Nucleus accumbens (tissue), 56 donors: ENCODE data around the gene MTPN.
A peak's percentile ranks its signal among the peaks of the same experiment; 100 is the strongest.

ENCODE experiments used
- DNase-seq, 56 donors: peaks; one replicate each; lab custom pipeline; 2025; lab: John Stamatoyannopoulos, UW

The MTPN gene, protein sequence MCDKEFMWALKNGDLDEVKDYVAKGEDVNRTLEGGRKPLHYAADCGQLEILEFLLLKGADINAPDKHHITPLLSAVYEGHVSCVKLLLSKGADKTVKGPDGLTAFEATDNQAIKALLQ

DNA sequence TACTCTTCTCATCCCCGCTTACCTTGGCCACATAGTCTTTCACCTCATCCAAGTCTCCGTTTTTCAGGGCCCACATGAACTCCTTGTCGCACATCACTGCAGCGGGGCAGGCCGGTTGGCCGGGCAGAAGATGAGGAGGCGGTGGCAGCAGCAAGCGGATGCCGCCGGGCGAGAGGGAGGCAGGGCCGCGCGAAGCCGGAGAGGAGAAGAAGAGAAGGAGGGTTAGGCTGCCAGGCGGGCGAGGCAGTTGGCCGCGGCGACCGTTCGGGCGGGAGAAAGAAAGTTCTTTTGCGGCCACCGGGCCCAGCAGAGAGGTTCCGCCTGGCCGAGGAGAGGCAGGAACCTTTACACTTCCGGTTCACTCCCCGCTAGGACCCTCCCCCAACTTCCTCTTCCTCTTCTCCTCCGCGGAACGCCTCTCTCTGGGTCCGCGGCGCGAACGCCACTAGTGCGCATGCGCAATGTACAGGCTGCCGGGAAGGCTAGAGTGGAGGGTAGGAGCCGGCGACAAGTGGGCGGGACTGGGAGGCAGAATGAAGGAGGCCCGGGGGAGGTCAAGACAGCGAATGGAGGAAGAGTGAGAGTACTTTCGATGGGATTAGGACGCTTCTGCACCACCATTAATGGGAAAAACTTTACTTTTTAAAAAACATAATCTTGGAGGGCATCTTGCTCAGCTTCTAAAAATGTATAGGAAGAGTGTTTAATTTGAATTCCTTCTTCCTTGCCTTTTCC is at the start of gene MTPN:
TSS of gene MTPN (minus strand) at position 353 of the 735 bp plus-strand sequence. CDS start at position 94, 259 bp downstream.
- peak; percentile 24 to 99 (median 94) for DNase-seq

DNA sequence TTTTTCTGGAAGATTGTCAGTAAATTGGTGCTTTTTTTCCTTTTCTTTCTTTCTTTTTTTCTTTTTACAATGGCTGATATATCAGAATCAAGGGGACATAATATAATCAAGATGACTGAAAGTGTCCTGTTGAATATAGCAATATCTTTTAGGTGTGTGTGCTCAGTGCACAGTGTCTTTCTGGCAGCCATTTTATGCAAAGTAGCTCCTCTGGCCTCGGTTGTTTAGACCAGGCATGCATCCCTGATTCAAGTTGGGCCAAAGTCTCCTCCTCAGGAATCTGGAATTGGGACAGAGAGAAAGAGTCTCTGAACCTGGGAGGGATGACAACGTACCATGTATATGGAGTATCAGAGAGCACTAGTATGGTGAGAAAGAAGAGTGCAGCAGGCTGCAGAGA is 49.0 kb upstream of the MTPN start:
- no peak for DNase-seq

DNA sequence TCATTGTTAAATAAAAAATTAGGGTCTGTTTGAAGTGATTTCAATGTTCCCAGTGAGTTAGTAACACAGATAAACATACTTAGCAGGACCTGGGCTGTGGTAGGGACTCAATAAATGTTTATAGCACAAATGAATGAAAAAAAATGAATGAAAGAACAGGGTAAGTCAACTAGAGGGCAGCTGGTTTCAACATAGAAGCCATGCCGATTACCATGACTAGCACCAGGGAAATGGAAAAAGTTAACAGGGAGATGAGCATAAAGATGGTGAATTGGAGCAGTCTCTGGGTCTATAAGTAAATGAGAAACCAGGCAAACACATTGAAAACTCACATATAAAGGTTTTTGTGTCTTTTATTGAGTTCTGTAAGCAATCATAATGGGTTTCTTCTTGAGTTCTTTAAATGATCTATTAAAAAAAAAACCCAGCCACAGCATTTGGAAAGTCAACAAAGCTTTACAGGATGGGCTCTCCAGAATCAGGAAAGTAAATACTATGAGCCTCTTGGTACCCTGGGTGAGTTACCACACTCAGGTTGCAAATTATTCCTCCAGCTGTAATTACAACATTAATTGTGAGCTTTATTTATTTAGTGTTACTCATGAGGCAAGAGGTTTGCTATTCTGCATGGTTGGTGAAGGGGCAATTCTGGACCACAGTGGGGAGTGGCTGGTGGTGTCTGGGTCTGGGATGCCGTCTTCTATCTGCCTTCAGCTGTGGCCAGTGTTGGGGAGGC is 46.1 kb upstream of the MTPN start:
- no peak for DNase-seq

DNA sequence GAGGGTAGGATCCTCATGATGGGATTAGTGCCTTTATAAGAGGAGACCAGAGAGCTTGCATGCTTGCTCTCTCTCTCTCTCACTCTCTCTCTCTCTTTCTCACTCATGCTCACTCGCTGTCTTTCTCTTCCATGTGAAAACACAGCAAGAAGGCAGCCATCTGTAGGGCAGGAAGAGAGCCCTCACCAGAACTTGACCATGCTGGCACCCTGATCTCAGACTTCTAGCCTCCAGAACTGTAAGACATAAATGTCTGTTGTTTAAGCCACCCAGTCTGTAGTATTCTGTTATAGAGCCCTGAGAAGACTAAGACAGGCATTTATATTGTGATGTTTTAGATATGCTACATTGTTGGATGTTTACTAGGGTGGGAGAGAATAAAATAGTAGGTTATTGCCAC is 43.4 kb upstream of the MTPN start:
- no peak for DNase-seq

DNA sequence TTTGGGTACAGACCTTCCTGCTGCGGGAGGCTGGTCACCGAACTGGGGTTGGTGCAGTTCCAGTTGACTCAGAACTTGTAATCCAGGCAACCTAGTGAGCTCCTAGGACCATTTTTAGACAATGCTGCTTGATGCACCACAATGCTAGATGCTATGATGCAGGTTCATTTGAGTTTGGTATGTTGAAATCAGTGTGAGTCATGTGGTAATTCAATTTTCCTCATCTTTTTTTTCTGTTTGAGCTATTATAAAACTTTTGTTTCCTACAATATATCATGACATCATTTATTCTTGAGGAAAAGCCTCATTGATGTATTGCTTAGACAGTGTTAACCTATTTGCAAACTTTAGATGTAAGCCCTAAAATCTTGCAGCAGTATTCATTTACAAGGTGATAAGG is 40.9 kb upstream of the MTPN start:
- DNase-seq = no peak

DNA sequence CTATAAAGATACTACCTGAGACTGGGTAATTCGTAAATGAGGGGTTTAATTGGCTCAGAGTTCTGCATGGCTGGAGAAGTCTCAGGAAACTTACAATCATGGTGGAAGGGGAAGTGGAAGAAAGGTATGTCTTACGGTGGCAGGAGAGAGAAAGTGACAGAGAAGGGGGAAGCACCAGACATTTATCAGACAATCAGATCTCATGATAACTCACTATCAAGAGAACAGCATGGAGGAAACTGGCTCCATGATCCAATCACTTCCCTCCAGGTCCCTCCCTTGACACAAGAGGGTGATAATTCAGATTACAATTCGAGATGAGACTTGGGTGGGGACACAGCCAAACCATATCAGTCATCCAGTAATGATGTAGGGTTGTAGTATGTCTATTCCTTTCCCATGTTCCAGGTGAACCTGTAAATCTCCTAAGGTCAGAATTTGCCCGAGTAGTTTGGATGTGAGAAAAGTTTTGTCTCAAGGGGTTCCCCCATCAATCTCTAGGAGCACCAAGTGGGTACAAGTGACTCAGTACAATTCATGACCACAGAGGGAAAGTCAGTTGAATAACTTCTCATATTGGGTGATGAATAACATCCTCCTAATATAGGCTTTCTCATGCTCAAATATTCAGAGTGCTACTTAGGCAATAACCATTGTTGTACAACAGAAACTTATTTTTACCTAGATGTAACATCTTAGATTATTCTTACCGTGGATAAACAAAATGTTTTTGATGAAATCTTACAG is 39.7 kb upstream of the MTPN start:
- DNase-seq = no peak

DNA sequence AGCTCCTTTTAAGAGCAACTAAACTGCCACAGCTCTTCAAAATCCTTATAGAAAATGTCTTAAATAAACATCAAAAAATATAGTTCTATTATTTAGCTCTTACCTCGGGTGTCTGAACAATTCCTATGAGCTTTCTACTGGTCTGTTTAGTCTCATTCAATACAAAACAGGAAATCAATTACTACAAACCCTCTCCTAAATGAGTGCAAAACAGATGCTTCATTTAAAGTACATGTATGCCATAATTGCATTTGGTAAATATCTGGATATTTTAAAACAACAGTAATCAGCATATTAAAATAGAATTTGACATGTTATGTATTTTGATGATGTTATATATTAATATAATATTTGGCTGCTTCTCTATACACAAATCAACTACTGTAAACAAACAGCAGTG is 38.5 kb upstream of the MTPN start:
- no peak for DNase-seq

DNA sequence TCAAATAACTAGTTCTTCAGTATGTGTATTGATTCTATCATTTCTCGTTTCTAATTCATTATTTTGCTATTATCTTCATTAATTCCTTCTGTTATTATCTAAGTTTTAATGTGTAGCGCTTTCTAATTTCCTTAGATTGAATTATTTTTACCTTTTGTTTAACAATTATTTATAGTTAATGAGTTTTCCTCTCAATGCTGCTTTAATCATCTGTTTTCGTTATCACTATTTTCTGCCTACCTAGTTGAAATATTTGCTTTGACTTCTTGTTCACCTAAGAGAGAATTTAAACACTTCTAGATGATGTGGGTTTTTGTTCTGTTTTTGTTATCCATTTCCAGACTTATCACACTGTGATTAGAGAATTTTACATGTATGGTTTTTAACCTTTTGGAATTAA is 37.5 kb upstream of the MTPN start:
- DNase-seq = no peak

DNA sequence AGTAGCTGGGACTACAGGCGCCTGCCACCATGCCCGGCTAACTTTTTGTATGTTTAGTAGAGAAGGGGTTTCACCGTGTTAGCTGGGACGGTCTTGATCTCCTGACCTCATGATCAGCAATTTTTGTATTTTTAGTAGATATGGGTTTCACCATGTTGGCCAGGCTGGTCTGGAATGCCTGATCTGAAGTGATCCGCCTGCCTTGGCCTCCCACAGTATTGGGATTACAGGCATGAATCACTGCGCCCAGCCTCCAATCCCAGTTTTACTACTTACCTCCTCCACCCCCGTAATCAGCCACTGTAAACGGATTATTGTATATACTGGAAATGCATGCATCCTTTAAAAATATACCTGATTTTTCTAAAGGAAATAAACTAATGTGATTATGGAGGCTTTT is 35.1 kb upstream of the MTPN start:
- no peak for DNase-seq

DNA sequence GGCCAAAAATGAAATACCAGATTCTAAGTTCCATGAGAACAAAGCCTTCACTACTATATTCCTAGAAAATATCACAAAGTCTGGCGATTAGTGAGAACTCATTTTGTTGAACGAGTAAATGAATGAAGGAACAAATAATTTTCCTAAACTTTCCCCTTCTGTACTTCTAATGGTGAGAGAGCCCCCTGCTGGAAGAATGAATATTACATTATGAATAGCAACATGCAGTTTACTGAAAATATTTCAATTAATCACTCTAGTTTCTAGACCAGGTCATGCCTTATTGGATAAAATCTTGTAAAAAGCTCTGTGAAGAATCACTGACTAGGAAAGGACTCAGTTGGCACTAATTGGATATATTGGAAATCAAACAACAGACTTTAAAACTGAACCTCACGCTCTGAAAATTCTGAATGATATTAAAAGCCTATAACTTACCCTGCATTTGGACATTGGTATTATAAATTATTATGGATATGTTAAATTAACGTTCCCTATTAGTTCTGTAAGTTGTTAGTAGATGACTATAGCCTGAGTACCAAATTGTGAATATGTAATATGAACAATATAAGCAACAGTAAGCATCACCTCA is 32.4 kb upstream of the MTPN start:
- DNase-seq = no peak

DNA sequence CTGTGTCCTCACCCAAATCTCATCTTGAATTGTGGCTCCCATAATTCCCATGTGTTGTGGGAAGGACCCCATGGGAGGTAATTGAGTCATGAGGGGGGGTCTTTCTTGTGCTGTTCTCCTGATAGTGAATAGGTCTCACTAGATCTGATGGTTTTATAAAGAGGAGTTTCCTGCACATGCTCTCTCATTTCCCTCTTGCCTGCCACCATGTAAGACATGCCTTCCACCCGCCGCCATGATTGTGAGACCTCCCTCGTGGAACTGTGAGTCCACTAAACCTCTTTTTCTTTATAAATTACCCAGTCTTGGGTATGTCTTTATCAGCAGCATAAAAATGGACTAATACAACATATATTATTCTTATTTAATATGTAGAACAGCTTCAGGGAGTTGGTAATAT is 29.0 kb upstream of the MTPN start:
- no peak for DNase-seq

DNA sequence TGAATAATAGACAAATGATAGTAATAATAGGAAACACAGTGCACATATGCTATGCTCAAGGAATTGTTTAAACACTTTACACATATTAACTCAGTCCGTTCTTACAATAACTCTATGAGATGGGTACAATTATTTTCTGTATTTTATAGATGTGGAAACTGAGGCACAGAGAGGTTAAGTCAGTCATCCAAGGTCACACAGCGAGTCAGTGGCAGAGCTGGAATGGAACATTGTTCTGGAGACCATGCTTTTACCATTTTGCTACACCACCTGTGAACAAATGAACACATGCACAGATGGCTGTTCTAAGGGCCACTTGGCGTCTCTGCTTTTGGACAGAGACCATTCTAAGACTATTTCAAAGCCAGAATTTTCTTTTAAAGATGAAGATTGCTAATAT is 26.9 kb upstream of the MTPN start:
- DNase-seq = no peak

DNA sequence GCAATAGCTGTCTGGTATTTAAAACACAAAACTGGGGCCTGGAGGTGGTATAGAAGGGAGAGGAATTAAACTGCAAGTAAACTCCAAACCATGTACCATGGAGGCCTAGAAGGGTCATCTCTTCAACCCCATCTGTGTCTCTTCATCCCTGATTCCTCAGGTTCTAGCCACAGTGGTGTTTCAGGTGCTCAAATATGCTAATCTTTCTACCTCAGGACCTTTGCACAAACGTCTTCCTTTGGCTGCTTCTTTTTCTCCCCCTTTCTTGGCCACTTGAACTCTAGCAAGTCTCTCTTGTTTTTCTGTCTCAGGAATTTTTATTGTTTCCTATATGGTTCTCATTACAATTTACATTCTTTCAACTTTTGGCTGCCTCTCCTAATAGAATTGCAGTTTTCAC is 25.6 kb upstream of the MTPN start:
- no peak for DNase-seq

DNA sequence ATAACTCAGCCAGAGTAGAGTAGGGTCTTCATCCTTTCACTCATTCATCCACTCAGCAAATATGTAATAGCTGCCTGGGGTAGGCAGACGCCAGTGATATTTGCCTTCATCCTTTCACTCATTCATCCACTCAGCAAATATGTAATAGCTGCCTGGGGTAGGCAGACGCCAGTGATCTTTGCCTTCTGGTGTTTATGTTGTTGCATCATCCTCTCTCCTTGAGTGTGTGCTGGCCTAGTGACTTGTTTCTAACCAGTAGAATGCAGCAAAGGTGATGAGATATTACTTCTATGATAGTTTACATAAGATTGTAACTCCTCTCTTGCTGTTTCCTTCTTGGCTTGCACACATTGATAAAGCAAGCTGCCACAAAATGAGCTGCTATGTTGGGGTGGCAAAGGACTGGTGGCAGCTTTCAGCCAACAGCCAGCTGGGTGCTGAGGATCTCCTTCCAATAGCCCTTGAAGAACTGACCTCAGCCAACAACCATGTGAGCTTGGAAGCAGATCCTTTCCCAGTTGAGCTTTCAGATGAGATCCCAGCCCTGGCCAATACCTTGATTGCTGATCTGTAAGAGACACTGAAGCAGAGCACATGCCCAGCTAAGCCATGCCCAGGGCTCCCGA is 23.2 kb upstream of the MTPN start:
- DNase-seq = no peak

DNA sequence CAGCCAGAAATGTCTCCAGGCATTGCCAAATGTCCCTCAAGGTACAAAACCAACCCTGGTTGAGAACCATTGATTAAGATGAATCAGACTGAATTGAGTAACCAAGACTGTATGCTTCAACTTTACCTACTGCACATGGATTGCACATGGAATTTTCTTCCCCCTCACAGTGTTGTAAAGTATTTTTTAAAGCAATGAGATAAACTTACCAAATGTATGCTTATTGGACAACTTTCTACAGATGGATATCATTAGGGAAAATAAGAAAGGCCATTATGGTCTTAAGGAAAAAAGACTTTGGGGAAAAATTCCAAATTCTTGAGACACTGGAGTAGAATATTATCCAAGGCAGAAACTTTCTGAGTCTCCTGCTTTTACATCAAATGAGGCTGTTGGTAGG is 20.9 kb upstream of the MTPN start:
- no peak for DNase-seq

DNA sequence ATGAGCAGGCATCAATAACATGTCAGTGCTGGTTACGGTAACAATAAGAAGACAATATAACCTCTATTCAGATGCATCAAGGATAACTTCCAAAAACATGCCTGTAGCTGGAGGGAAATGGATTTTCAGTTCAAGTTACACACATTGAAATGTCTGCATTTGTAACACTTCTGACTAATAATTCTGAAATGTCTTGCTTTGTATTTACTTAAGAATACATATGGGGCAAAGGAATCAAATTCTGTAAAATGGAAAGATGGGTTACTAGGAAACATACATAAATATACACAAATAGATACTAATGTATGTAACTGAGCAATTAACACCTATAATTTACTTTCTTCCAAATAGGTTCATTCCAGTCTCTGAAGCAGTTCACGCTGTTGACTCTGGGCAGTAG is 18.6 kb upstream of the MTPN start:
- DNase-seq = no peak

DNA sequence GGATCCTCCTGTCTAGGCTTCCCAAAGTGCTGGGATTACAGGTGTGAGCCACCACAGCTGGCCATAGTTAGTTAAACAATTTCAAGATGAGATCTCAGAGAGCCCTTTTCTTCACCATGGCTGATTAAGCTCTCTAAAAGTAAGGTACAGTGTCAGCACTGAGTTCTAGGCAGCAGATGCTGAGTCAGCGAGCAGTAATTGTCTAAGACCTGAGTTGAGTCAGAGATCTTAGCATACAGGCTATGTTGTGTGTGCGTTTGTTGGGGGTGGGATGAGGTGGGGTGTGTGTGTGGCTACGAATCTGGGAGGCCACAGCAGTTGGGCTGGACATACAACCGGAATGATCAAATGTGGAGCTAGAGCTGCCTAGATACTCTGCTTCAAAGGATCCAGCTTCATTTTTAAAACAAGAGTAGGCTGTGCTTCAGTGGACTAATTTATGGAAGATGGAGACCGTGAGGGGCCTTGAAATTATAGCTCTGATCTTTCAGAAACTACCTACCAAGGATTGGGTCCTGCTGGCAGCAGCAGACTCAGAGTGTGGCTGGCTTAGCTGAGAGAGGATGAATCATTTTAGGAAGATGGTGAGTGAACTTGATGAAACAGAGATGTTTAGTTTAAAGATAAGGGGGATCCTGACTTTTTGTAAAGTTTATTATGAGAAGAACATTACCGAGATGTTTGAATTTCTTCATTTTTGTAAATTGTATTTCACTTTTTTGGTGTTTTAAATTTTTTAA is 17.5 kb upstream of the MTPN start:
- no peak for DNase-seq

DNA sequence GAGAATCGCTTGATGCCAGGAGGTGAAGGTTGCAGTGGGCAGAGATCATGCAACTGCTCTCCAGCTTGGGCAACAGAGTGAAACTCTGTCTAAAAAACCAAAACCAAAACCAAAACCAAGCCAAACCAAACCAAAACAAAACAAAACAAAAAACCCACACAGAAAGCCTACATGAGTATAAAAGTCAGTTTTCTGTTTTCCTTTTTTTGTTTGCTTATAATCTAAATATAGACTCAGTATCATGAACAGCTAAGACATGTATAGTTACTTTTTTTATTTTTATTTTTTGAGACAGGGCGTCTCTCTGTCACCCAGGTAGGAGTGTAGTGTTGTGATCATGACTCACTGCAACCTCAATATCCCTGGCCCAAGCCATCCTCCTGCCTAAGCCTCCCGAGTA is 16.8 kb upstream of the MTPN start:
- DNase-seq = no peak

DNA sequence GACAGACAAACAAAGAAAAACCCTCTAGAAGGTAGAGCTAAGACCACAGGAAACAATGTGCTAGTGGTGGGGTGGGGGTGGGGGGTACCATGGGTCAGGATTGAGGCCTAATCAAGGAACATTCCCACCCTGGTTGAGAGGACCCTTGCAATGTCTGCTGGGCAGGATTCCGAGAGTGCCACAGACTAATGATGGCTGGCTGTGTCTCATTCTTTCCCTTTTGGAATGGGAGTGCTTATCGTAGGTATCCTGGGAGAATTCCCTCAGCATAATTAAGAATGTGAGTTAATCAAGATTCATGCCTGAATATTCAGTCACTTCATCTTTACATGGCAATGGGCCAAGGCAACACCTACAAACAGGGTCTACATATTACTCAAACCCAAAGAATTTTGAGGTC is 14.7 kb upstream of the MTPN start:
- no peak for DNase-seq

DNA sequence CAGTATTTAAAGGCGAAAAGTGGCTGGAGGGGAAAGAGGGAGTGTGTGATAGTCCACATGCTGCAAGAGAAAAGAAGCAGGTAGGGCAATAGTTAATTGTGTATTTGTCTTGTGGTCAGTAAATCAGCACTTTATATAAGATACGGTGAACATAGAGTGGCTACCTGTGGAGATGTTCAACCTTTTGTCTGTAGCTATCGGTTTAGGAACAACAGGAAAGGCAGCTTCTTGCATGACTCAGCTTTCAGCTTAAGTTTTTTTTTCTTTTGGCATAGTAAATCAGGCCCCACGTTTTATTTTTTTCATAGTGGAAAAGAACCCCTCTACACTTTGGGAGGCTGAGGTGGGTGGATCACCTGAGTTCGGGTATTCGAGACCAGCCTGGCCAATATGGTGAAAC is 14.2 kb upstream of the MTPN start:
- DNase-seq = no peak
